Measurements from ENCODE around the gene RHBDF2.
A peak's percentile ranks its signal among the peaks of the same experiment; 100 is the strongest.

The RHBDF2 gene

GRCh38 chr17:76473541-76473985 lies 27.7 kb downstream of the RHBDF2 start:
- Histone ChIP-seq H3K36me3 (replicated peaks; ENCODE audit: insufficient read depth, low read length) (peaks cover 5% of the 10 kb centered on the region; the same call in 1 of the 2 replicates), H3K4me2 (ENCODE audit: low read depth, low read length) (no peak overlapping the region), H3K9me2 (replicated peaks; ENCODE audit: insufficient read depth, low read length) (no peaks in the 10 kb centered on the region), H3K9ac (ENCODE audit: low read length) (no peak overlapping the region), H3F3A (ENCODE audit: insufficient read depth, low read length) (no peaks in the 10 kb centered on the region), H2AFZ (ENCODE audit: low read length) (no peak overlapping the region), H3K27ac (ENCODE audit: low read length) (no peak overlapping the region), H3K79me2 (ENCODE audit: low read length) (no peaks in the 10 kb centered on the region), H3K27me3 (replicated peaks; ENCODE audit: insufficient read depth, low read length) (no peaks in the 10 kb centered on the region), H4K20me1 (ENCODE audit: insufficient read depth, low read length) (no peaks in the 10 kb centered on the region), H3K9me3 (replicated peaks; ENCODE audit: insufficient read depth, low read length) (no peaks in the 10 kb centered on the region), H3K4me1 (ENCODE audit: low read length) (no peaks in the 10 kb centered on the region), H3K4me3 (ENCODE audit: low read length) (no peak overlapping the region)
- DNase-seq = no peak
- TF ChIP-seq EZH2phosphoT487 (IDR thresholded peaks at IDR 0.05; ENCODE audit: low read length) (no peak), EZH2 (optimal IDR thresholded peaks at IDR 0.05; ENCODE audit: low read depth, low read length) (no peak), CTCF (IDR thresholded peaks at IDR 0.05; ENCODE audit: low read length) (peak; percentile 25)

GRCh38 chr17:76472726-76473125 lies 28.5 kb downstream of the RHBDF2 start:
- no peaks in the 10 kb centered on the region for H3K9me3 ChIP-seq (replicated peaks; ENCODE audit: insufficient read depth, low read length)
- no peak overlapping the region for H3K27ac ChIP-seq (ENCODE audit: low read length)
- H3K27me3 ChIP-seq (replicated peaks; ENCODE audit: insufficient read depth, low read length) = no peaks in the 10 kb centered on the region
- H3K4me3 ChIP-seq (ENCODE audit: low read length) = no peak overlapping the region
- H3K9me2 ChIP-seq (replicated peaks; ENCODE audit: insufficient read depth, low read length) = no peaks in the 10 kb centered on the region
- TF ChIP-seq CTCF (IDR thresholded peaks at IDR 0.05; ENCODE audit: low read length) (no peak), EZH2phosphoT487 (IDR thresholded peaks at IDR 0.05; ENCODE audit: low read length) (no peak), EZH2 (optimal IDR thresholded peaks at IDR 0.05; ENCODE audit: low read depth, low read length) (no peak)
- H3K9ac ChIP-seq (ENCODE audit: low read length) = no peak overlapping the region
- H3K79me2 ChIP-seq (ENCODE audit: low read length) = no peaks in the 10 kb centered on the region
- H3F3A ChIP-seq (ENCODE audit: insufficient read depth, low read length) = no peaks in the 10 kb centered on the region
- no peaks in the 10 kb centered on the region for H3K4me1 ChIP-seq (ENCODE audit: low read length)
- H3K4me2 ChIP-seq (ENCODE audit: low read depth, low read length) = no peak overlapping the region
- no peak overlapping the region for H2AFZ ChIP-seq (ENCODE audit: low read length)
- H4K20me1 ChIP-seq (ENCODE audit: insufficient read depth, low read length) = no peaks in the 10 kb centered on the region
- DNase-seq = no peak
- H3K36me3 ChIP-seq (replicated peaks; ENCODE audit: insufficient read depth, low read length) = peaks cover 5% of the 10 kb centered on the region; the same call in 1 of the 2 replicates

DNA sequence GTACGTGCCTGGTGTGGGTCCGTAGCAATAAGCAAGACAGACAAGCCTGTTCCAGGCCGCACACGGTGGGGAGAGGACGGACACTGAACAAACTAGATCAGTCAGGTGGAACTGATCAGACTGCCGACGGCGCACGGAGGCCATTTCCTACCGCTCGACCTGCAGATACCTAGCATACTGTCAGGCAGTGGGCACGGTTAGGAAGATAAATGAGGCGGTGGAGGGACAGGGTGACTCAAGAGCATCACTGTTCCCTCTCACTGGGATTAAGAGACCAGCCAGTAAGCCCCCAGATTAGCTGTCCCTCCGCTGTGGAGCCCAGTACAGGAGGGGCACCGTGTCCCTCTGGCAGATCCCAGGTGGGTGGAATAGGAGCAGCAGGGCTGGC lies 29.0 kb downstream of the RHBDF2 start:
- DNase-seq = no peak
- H3K9me2 ChIP-seq (replicated peaks; ENCODE audit: insufficient read depth, low read length) = no peaks in the 10 kb centered on the region
- no peak overlapping the region for H3K4me3 ChIP-seq (ENCODE audit: low read length)
- no peak for TF ChIP-seq EZH2phosphoT487 (IDR thresholded peaks at IDR 0.05; ENCODE audit: low read length)
- TF ChIP-seq EZH2 (optimal IDR thresholded peaks at IDR 0.05; ENCODE audit: low read depth, low read length) = no peak
- TF ChIP-seq CTCF (IDR thresholded peaks at IDR 0.05; ENCODE audit: low read length) = no peak
- no peaks in the 10 kb centered on the region for H3K4me1 ChIP-seq (ENCODE audit: low read length)
- no peak overlapping the region for H2AFZ ChIP-seq (ENCODE audit: low read length)
- no peaks in the 10 kb centered on the region for H3K79me2 ChIP-seq (ENCODE audit: low read length)
- H4K20me1 ChIP-seq (ENCODE audit: insufficient read depth, low read length) = no peaks in the 10 kb centered on the region
- H3K4me2 ChIP-seq (ENCODE audit: low read depth, low read length) = no peak overlapping the region
- H3K9me3 ChIP-seq (replicated peaks; ENCODE audit: insufficient read depth, low read length) = no peaks in the 10 kb centered on the region
- no peaks in the 10 kb centered on the region for H3F3A ChIP-seq (ENCODE audit: insufficient read depth, low read length)
- H3K36me3 ChIP-seq (replicated peaks; ENCODE audit: insufficient read depth, low read length) = peaks cover 5% of the 10 kb centered on the region; the same call in 1 of the 2 replicates
- H3K27me3 ChIP-seq (replicated peaks; ENCODE audit: insufficient read depth, low read length) = no peaks in the 10 kb centered on the region
- H3K9ac ChIP-seq (ENCODE audit: low read length) = no peak overlapping the region
- no peak overlapping the region for H3K27ac ChIP-seq (ENCODE audit: low read length)

Data from MM.1S (cell line).